Liver (tissue), 3 donors: Measurements from ENCODE around the gene MEGF11.

ENCODE experiments used
- CTCF ChIP-seq: fragments of 150-350 bp; IDR thresholded peaks from 2 replicates; pipeline ENCODE4 v1.5.1; 2017; ENCODE audit warnings: improper control_type of control experiment, low read depth, low read length; ENCODE audit not compliant: missing input control
- NR2F2 ChIP-seq: IDR thresholded peaks from 2 replicates; pipeline ENCODE4 v1.6.1; 2016; ENCODE audit warnings: antibody characterized with exemption
- SP1 ChIP-seq: IDR thresholded peaks from 2 replicates; pipeline ENCODE4 v1.6.1; 2018; ENCODE audit warnings: antibody characterized with exemption, mild to moderate bottlenecking
- donor health status: healthy.
- donor health status: healthy.

DNA sequence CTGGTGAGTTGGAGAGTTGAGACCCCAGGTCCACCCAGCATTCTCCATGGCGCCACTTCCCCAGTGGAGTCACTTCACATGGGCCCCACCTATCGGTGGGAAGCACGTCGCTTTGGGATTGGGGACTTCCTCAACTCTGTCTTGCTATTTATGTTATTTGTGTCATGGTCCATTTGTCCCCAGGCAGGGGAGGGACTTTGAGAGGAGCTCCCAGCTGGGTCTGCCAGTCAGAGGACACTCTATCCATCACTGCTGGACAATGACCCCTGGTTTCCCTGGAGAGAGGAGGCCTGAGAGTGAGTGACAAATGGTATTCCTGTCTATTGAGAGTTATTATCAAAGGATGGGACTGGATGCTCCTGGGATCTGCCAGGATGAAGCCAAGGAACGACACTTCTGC is 256.6 kb downstream of the MEGF11 start:
- TF ChIP-seq CTCF = no peak
- TF ChIP-seq NR2F2 = no peak
- no peak for TF ChIP-seq SP1
